Endothelial cell of umbilical vein (primary cell): ENCODE data around the gene RABGGTA. TPM values are rescaled to one million over a fixed set of nuclear protein-coding genes. Genes with fewer than 3 reads are reported as not detected.

ENCODE experiments used
- BruUV-seq: library from RNA; stranded (reverse); fragments of 400-500 nt; replicated peaks from 2 replicates; lab custom pipeline; 2021; lab: Mats Ljungman, UMichigan
- CTCF ChIA-PET: fragments of 300-600, 350-600 bp; sonication (Branson Sonifier 250); formaldehyde crosslinking; loops from one replicate; lab custom pipeline; 2021; ENCODE audit warnings: antibody characterized with exemption, inconsistent platforms; lab: Charles Lee
- POLR2A ChIA-PET: fragments of 300-600, 350-600 bp; sonication (Branson Sonifier 250); formaldehyde crosslinking; loops from one replicate; lab custom pipeline; 2021; ENCODE audit warnings: antibody characterized with exemption, inconsistent platforms; lab: Charles Lee
- DNase-seq: peaks from one replicate; pipeline ENCODE4 v3.0.0-alpha.2; 2011; ENCODE audit warnings: low read depth, low spot score
- FAIRE-seq: peaks from 2 replicates; lab custom pipeline; 2011; peaks lifted over from hg19 to GRCh38; lab: Jason Lieb, UNC
- H2AFZ ChIP-seq: 2 replicates; pipeline ENCODE4 v1.6.0; 2012; ENCODE audit warnings: low read depth, low read length, control low read depth, inconsistent platforms
- H3K27ac ChIP-seq: 2 replicates; pipeline ENCODE4 v1.5.1; 2011; ENCODE audit warnings: low read depth, mild to moderate bottlenecking, control low read depth, low read length, moderate library complexity; ENCODE audit not compliant: insufficient read depth
- H3K27me3 ChIP-seq, 2 experiments: 2 replicates each; pipeline versions ENCODE4 v1.6.0 to v1.6.1; 2011; ENCODE audit warnings: low read length in 2 of 2, mixed read lengths in 1 of 2; ENCODE audit not compliant: control insufficient read depth in 2 of 2, insufficient read depth in 2 of 2
- H3K36me3 ChIP-seq, 2 experiments: 2 replicates in 1 of 2; 3 replicates in 1 of 2; pipeline ENCODE4 v1.5.1; 2011; ENCODE audit warnings: low read length in 2 of 2, mild to moderate bottlenecking in 1 of 2, moderate library complexity in 1 of 2; ENCODE audit not compliant: control insufficient read depth in 2 of 2, insufficient read depth in 2 of 2; ENCODE audit errors: extremely low read depth in 1 of 2
- H3K4me1 ChIP-seq: 3 replicates; pipeline ENCODE4 v1.5.1; 2011; ENCODE audit warnings: mild to moderate bottlenecking, low read length; ENCODE audit not compliant: control insufficient read depth, insufficient read depth; ENCODE audit errors: extremely low read depth
- H3K4me2 ChIP-seq: 2 replicates; pipeline ENCODE4 v1.6.1; 2011; ENCODE audit warnings: low read length, control low read depth, mixed read lengths; ENCODE audit not compliant: insufficient read depth
- H3K4me3 ChIP-seq, 3 experiments: fragments of 200-600 bp in 1 of 3; sonication (generic), shearing (Covaris generic) in 1 of 3; replicated peaks in 1 of 3; 2 replicates each; pipeline ENCODE4 v1.5.1; 2011 to 2016; ENCODE audit warnings: control low read depth in 3 of 3, low read length in 3 of 3, mild to moderate bottlenecking in 2 of 3, inconsistent platforms in 1 of 3, low read depth in 1 of 3, moderate library complexity in 1 of 3; ENCODE audit not compliant: insufficient read depth in 1 of 3
- H3K79me2 ChIP-seq: 2 replicates; pipeline ENCODE4 v1.6.0; 2012; ENCODE audit warnings: low read length, inconsistent platforms; ENCODE audit not compliant: control insufficient read depth, insufficient read depth
- H3K9ac ChIP-seq: replicated peaks from 2 replicates; pipeline ENCODE3; 2011; ENCODE audit warnings: low read length, control low read depth; ENCODE audit not compliant: insufficient read depth; ENCODE audit errors: extremely low read depth
- H3K9me1 ChIP-seq: replicated peaks from 3 replicates; pipeline ENCODE4 v1.6.0; 2011; ENCODE audit warnings: mild to moderate bottlenecking, low read length; ENCODE audit not compliant: control insufficient read depth, insufficient read depth; ENCODE audit errors: extremely low read depth
- H3K9me3 ChIP-seq: replicated peaks from 2 replicates; pipeline ENCODE4 v1.5.1; 2012; ENCODE audit warnings: low read length, inconsistent platforms; ENCODE audit not compliant: control insufficient read depth, insufficient read depth
- H4K20me1 ChIP-seq: replicated peaks from 2 replicates; pipeline ENCODE3; 2011; ENCODE audit warnings: mild to moderate bottlenecking, low read length; ENCODE audit not compliant: control insufficient read depth, insufficient read depth; ENCODE audit errors: extremely low read depth
- CTCF ChIP-seq, 2 donors: IDR thresholded peaks; 1 replicate in 1 of 2; 2 replicates in 1 of 2; pipeline ENCODE4 v1.5.1; 2011; ENCODE audit warnings: low read length in 2 of 2, mild to moderate bottlenecking in 2 of 2, moderate library complexity in 2 of 2, control low read depth in 1 of 2, inconsistent platforms in 1 of 2, low read depth in 1 of 2; ENCODE audit not compliant: insufficient read depth in 1 of 2; ENCODE audit errors: extremely low read depth in 1 of 2
- EZH2 ChIP-seq: IDR thresholded peaks from 2 replicates; pipeline ENCODE4 v1.6.1; 2012; ENCODE audit warnings: borderline replicate concordance, low read depth, mild to moderate bottlenecking, moderate library complexity, low read length, inconsistent platforms; ENCODE audit not compliant: severe bottlenecking
- FOS ChIP-seq: IDR thresholded peaks from 2 replicates; pipeline ENCODE4 v1.6.1; 2011; ENCODE audit warnings: mild to moderate bottlenecking, low read length, moderate library complexity, borderline replicate concordance; ENCODE audit not compliant: insufficient read depth
- GATA2 ChIP-seq: IDR thresholded peaks from 2 replicates; pipeline ENCODE4 v1.7.0; 2011; ENCODE audit warnings: low read depth, mild to moderate bottlenecking, moderate library complexity, mixed read lengths, low read length; ENCODE audit not compliant: insufficient read length, insufficient read depth
- JUN ChIP-seq: IDR thresholded peaks from 2 replicates; pipeline ENCODE4 v1.6.1; 2011; ENCODE audit warnings: borderline replicate concordance, low read depth; ENCODE audit not compliant: insufficient read length, insufficient read depth
- MAX ChIP-seq: IDR thresholded peaks from 2 replicates; pipeline ENCODE4 v1.6.1; 2011; ENCODE audit not compliant: insufficient read depth, insufficient read length
- MYC ChIP-seq: IDR thresholded peaks from one replicate; pipeline ENCODE4 v1.6.1; 2011; ENCODE audit warnings: mild to moderate bottlenecking, low read depth, low read length
- POLR2A ChIP-seq: IDR thresholded peaks from 2 replicates; pipeline ENCODE4 v1.6.1; 2012; ENCODE audit warnings: low read depth, mild to moderate bottlenecking, control low read depth, low read length
- POLR2AphosphoS5 ChIP-seq: IDR thresholded peaks from 2 replicates; pipeline ENCODE4 v1.6.1; 2012; ENCODE audit warnings: low read depth, mild to moderate bottlenecking, control low read depth, low read length, moderate library complexity; ENCODE audit not compliant: insufficient read depth
- dilution Hi-C: fragments of 300-500 bp; cut with MboI; formaldehyde crosslinking; loops from one replicate; pipeline ENCODE4 v1.15.0; 2019; ENCODE audit warnings: low sequenced_read_pairs; ENCODE audit not compliant: extremely low pct_ligation_motif_present
- intact Hi-C: fragments of 100-400 bp; cut with micrococcal nuclease; formaldehyde crosslinking; loops from one replicate; pipeline ENCODE4 v1.10.0; 2022
- polyA plus RNA-seq, 4 experiments: library from polyadenylated mRNA; depleted of rRNA in 3 of 4; stranded (reverse) in 3 of 4; unstranded in 1 of 4; fragments of >200 nt; gene quantifications; 2 replicates each; pipeline versions ENCODE4 v1.2.1 to v1.2.3, GENCODE V29; 2011 to 2012; ENCODE audit warnings: missing spikeins in 1 of 4
- total RNA-seq: library from RNA; stranded (reverse); gene quantifications from 2 replicates; pipeline ENCODE4 v1.2.3, GENCODE V29; 2021

RABGGTA gene
- total and polyA plus RNA-seq, 2 donors (not counting 3 experiments of a cell fraction or from before 2014, with no cell fraction given): 29.3 to 80.1 TPM

GRCh38 chr14:24237463-24237955 lies 33.9 kb downstream of the RABGGTA start:
- Histone ChIP-seq H3K9me3 (no peaks in the 10 kb centered on the region), H3K36me3 (peaks cover 8 to 33% of the 10 kb centered on the region in 2 experiments), H3K9ac (no peak overlapping the region), H4K20me1 (no peaks in the 10 kb centered on the region), H3K27me3 (no peaks in the 10 kb centered on the region), H3K4me2 (no peak overlapping the region), H3K79me2 (peaks cover 38% of the 10 kb centered on the region), H3K27ac (no peak overlapping the region), H3K9me1 (no peaks in the 10 kb centered on the region), H2AFZ (no peak overlapping the region), H3K4me1 (peaks cover 42% of the 10 kb centered on the region), H3K4me3 (no peak overlapping the region)
- FAIRE-seq (no peak), DNase-seq (no peak)
- no peak for TF ChIP-seq POLR2AphosphoS5
- no peak for TF ChIP-seq CTCF (IDR thresholded peaks at IDR 0.05; ENCODE audit: extremely low read depth in 1 of 2, insufficient read depth in 1 of 2, low read depth in 1 of 2, low read length in 2 of 2)
- no peak for TF ChIP-seq MYC
- no peak for TF ChIP-seq JUN
- no peak for TF ChIP-seq MAX
- no peak for TF ChIP-seq EZH2
- TF ChIP-seq FOS: no peak
- no peak for TF ChIP-seq GATA2
- TF ChIP-seq POLR2A: no peak
- ChIA-PET POLR2A (interaction anchor here (0.9 kb wide), 1 partner anchor 9 kb away, joined by 4 read pairs; no protein-coding TSS in a partner anchor), CTCF (interaction anchor here (1.0 to 4.2 kb wide), 4 partner anchors 10 to 96 kb away, joined by 3 to 20 read pairs (median 10); partner anchors contain the start of gene MDP1)
- intact Hi-C loops: no loop called here
- dilution Hi-C loops: no loop called here
- no TSS peak for BruUV-seq
